Psoas muscle (tissue), 8 donors: ENCODE data around the gene PHLPP1. TPM values are rescaled to one million over a fixed set of nuclear protein-coding genes. Genes with fewer than 3 reads are reported as not detected.

ENCODE experiments used
- ATAC-seq, 4 donors: fragments of 200-7000 bp; cut with Tn5 transposase; one replicate each; pipeline ENCODE4 v1.9.1; 2020; ENCODE audit warnings: moderate library complexity in 3 of 4, mild to moderate bottlenecking in 2 of 4
- DNase-seq, 2 donors: peaks; one replicate each; pipeline ENCODE4 v3.0.0-alpha.2; 2020
- H3K27ac ChIP-seq: fragments of 200-600 bp; one replicate; pipeline ENCODE4 v1.8.0; 2022
- H3K27me3 ChIP-seq, 3 donors: fragments of 200-600 bp in 1 of 3; one replicate each; pipeline versions ENCODE4 v1.6.1 to v1.8.0; 2013 to 2022; ENCODE audit warnings: low read length in 2 of 3, mild to moderate bottlenecking in 2 of 3, moderate library complexity in 1 of 3; ENCODE audit not compliant: insufficient read depth in 3 of 3
- H3K36me3 ChIP-seq, 2 donors: fragments of 200-600 bp in 1 of 2; one replicate each; pipeline versions ENCODE4 v1.6.1 to v1.8.0; 2013 to 2022; ENCODE audit warnings: low read depth in 1 of 2, mild to moderate bottlenecking in 1 of 2, moderate library complexity in 1 of 2; ENCODE audit not compliant: insufficient read depth in 1 of 2
- H3K4me1 ChIP-seq: fragments of 200-600 bp; one replicate; pipeline ENCODE4 v1.8.0; 2022
- H3K4me3 ChIP-seq: fragments of 200-600 bp; one replicate; pipeline ENCODE4 v1.8.0; 2022; ENCODE audit warnings: mild to moderate bottlenecking
- H3K9me3 ChIP-seq: fragments of 200-600 bp; one replicate; pipeline ENCODE4 v1.8.0; 2022
- CTCF ChIP-seq: fragments of 200-600 bp; IDR thresholded peaks from one replicate; pipeline ENCODE4 v1.8.0; 2022; ENCODE audit warnings: antibody characterized with exemption
- WGBS, 3 donors: extraction: QIAGEN DNeasy Blood & Tissue Kit; methylation state at CpG; one replicate each; pipeline versions ENCODE4 v1.1.6 to v1.1.7; 2013; 5-methylcytosine and 5-hydroxymethylcytosine counted together
- intact Hi-C, 2 donors: fragments of 100-400 bp; cut with DNase I; formaldehyde crosslinking; loops; one replicate each; pipeline versions ENCODE4 v1.11.0 to v1.14.2; 2022
- polyA plus RNA-seq, 3 donors: library from polyadenylated mRNA; stranded (reverse); fragments of 200-250 nt; gene quantifications; one replicate each; pipeline ENCODE4 v1.2.3, GENCODE V29; 2013
- total RNA-seq, 4 donors: library from RNA; stranded (reverse); fragmentation: NEBNext Ultra II Directional in 2 of 4; extraction: Animal tissue kit (Norgen Biotek cat#: 25700) in 2 of 4; gene quantifications; one replicate each; pipeline versions ENCODE4 v1.2.1 to v1.2.4, GENCODE V29; 2021 to 2023
- donor health status: healthy with polysubstance abuse.
- donor health status: DM: no; HTN: no; CAD: no; lungs with moderate emphysema.
- donor health status: Bipolar disorder and iron deficiency.
- donor health status: healthy.
- donor health status: DM: yes; HTN: yes; CAD: no.
- donor health status: DM: no; HTN: no; CAD: no.
- donor health status: DM: no; HTN: no; CAD: no.
- donor health status: DM: yes; HTN: yes; CAD: no.

Gene PHLPP1
- total and polyA plus RNA-seq, 7 donors = 0.79 to 6.4 (median 3.5) TPM

GRCh38 chr18:62796216-62796621, 80.9 kb downstream of the PHLPP1 start:
- ATAC-seq (no peak), DNase-seq (no peak)
- no peaks in the 10 kb centered on the region for H3K36me3 ChIP-seq
- no peaks in the 10 kb centered on the region for H3K9me3 ChIP-seq
- intact Hi-C loops = no loop called here
- no peak overlapping the region for H3K27ac ChIP-seq
- 90 to 93% (median 91%) methylated on average over 1 of the region's 1 CpG for WGBS, 3 donors
- no peaks in the 10 kb centered on the region for H3K27me3 ChIP-seq
- peaks cover 10% of the 10 kb centered on the region for H3K4me1 ChIP-seq
- H3K4me3 ChIP-seq = no peak overlapping the region
- no peak for TF ChIP-seq CTCF

GRCh38 chr18:62797329-62797728, 82.0 kb downstream of the PHLPP1 start:
- H3K36me3 ChIP-seq = no peaks in the 10 kb centered on the region
- intact Hi-C loops = no loop called here
- peaks cover 7% of the 10 kb centered on the region for H3K4me1 ChIP-seq
- H3K4me3 ChIP-seq = no peak overlapping the region
- TF ChIP-seq CTCF = no peak
- no peak overlapping the region for H3K27ac ChIP-seq
- 85 to 89% (median 87%) methylated on average over 3 of the region's 3 CpGs for WGBS, 3 donors
- DNase-seq (no peak), ATAC-seq (no peak)
- no peaks in the 10 kb centered on the region for H3K27me3 ChIP-seq
- H3K9me3 ChIP-seq = no peaks in the 10 kb centered on the region

- H3K9me3 ChIP-seq = no peaks in the 10 kb centered on the region
- ATAC-seq (no peak), DNase-seq (no peak)
- H3K27me3 ChIP-seq = no peaks in the 10 kb centered on the region
- intact Hi-C loops = no loop called here
- TF ChIP-seq CTCF = no peak
- H3K27ac ChIP-seq = no peak overlapping the region
- peaks cover 7% of the 10 kb centered on the region for H3K4me1 ChIP-seq
- 64 to 74% (median 71%) methylated on average over 6 of the region's 6 CpGs for whole genome bisulfite sequencing, 3 donors
- no peak overlapping the region for H3K4me3 ChIP-seq
- H3K36me3 ChIP-seq = no peaks in the 10 kb centered on the region
Measured at GRCh38 chr18:62799977-62800376, 84.6 kb downstream of the PHLPP1 start.

GRCh38 chr18:62802523-62802922, 87.2 kb downstream of the PHLPP1 start:
- no peak overlapping the region for H3K4me3 ChIP-seq
- no peaks in the 10 kb centered on the region for H3K27me3 ChIP-seq
- H3K27ac ChIP-seq = no peak overlapping the region
- 69 to 78% (median 69%) methylated on average over 3 of the region's 3 CpGs for WGBS, 3 donors
- TF ChIP-seq CTCF = no peak
- no peak for ATAC-seq
- intact Hi-C loops = no loop called here
- no peaks in the 10 kb centered on the region for H3K36me3 ChIP-seq
- H3K9me3 ChIP-seq = no peaks in the 10 kb centered on the region
- DNase-seq = no peak
- H3K4me1 ChIP-seq = peaks cover 7% of the 10 kb centered on the region

GRCh38 chr18:62807396-62807795, 92.1 kb downstream of the PHLPP1 start:
- 86 to 94% (median 89%) methylated on average over 2 of the region's 2 CpGs for WGBS, 3 donors
- no peak for TF ChIP-seq CTCF
- Histone ChIP-seq H3K4me3 (no peak overlapping the region), H3K9me3 (no peaks in the 10 kb centered on the region), H3K4me1 (no peaks in the 10 kb centered on the region), H3K27me3 (no peaks in the 10 kb centered on the region), H3K27ac (no peak overlapping the region), H3K36me3 (no peaks in the 10 kb centered on the region)
- intact Hi-C loops = no loop called here
- DNase-seq = no peak
- ATAC-seq = no peak
